WERI-Rb-1 (cell line): ENCODE measurements around the gene SLC35D2.

Experiments
- DNase-seq: peaks from one replicate; pipeline ENCODE4 v3.0.0-alpha.2; 2020
- H3K27ac ChIP-seq: fragments of 250-450 bp; sonication (Bioruptor Pico); 2 replicates; pipeline ENCODE4 v1.5.1; 2020; ENCODE audit warnings: mild to moderate bottlenecking, moderate library complexity
- H3K27me3 ChIP-seq: fragments of 250-450 bp; sonication (Bioruptor Pico); 2 replicates; pipeline ENCODE4 v1.5.1; 2021; ENCODE audit warnings: mild to moderate bottlenecking, low read depth, moderate library complexity; ENCODE audit not compliant: insufficient read depth, severe bottlenecking
- H3K36me3 ChIP-seq: fragments of 250-450 bp; sonication (Bioruptor Pico); 2 replicates; pipeline ENCODE4 v1.5.1; 2020; ENCODE audit warnings: mild to moderate bottlenecking, moderate library complexity
- H3K4me3 ChIP-seq: 2 replicates; pipeline ENCODE4 v1.5.1; 2011; ENCODE audit warnings: low read depth, mild to moderate bottlenecking, control low read depth, low read length
- H3K9me3 ChIP-seq: fragments of 250-450 bp; sonication (Bioruptor Pico); 2 replicates; pipeline ENCODE4 v1.5.1; 2021; ENCODE audit warnings: mild to moderate bottlenecking, moderate library complexity; ENCODE audit not compliant: severe bottlenecking
- CTCF ChIP-seq: IDR thresholded peaks from 2 replicates; pipeline ENCODE4 v1.5.1; 2011; ENCODE audit warnings: low read depth, mild to moderate bottlenecking, control low read depth, inconsistent platforms, low read length

The SLC35D2 gene

GRCh38 chr9:96304230-96304629 is 79.3 kb downstream of the SLC35D2 start:
- Histone ChIP-seq H3K27ac (no peak overlapping the region), H3K9me3 (no peaks in the 10 kb centered on the region), H3K36me3 (no peaks in the 10 kb centered on the region), H3K4me3 (no peak overlapping the region), H3K27me3 (no peaks in the 10 kb centered on the region)
- no peak for TF ChIP-seq CTCF
- no peak for DNase-seq

GRCh38 chr9:96302021-96302420 is 81.5 kb downstream of the SLC35D2 start, which contains the start of gene HSD17B3:
Gene HSD17B3, minus strand, starts transcription at chr9:96302176. Its CDS starts 72 bp downstream, at chr9:96302104.
- no peaks in the 10 kb centered on the region for H3K9me3 ChIP-seq
- no peak for TF ChIP-seq CTCF
- DNase-seq = no peak
- no peaks in the 10 kb centered on the region for H3K27me3 ChIP-seq
- no peak within 1 kb of the TSS for H3K4me3 ChIP-seq
- no peak within 1 kb of the TSS for H3K27ac ChIP-seq
- H3K36me3 ChIP-seq = no peaks in the 10 kb centered on the region

GRCh38 chr9:96299823-96300222 is 83.7 kb downstream of the SLC35D2 start:
- no peak for TF ChIP-seq CTCF
- peak; percentile 42 for DNase-seq
- Histone ChIP-seq H3K9me3 (no peaks in the 10 kb centered on the region), H3K27me3 (no peaks in the 10 kb centered on the region), H3K36me3 (no peaks in the 10 kb centered on the region), H3K4me3 (no peak overlapping the region), H3K27ac (no peak overlapping the region)

- H3K36me3 ChIP-seq = no peaks in the 10 kb centered on the region
- H3K4me3 ChIP-seq = no peak overlapping the region
- TF ChIP-seq CTCF = no peak
- peaks cover 3% of the 10 kb centered on the region for H3K9me3 ChIP-seq
- no peak for DNase-seq
- no peak overlapping the region for H3K27ac ChIP-seq
- no peaks in the 10 kb centered on the region for H3K27me3 ChIP-seq
Observed at GRCh38 chr9:96294159-96294545, 89.4 kb downstream of the SLC35D2 start.

- Histone ChIP-seq H3K36me3 (no peaks in the 10 kb centered on the region), H3K27me3 (no peaks in the 10 kb centered on the region), H3K9me3 (peaks cover 3% of the 10 kb centered on the region), H3K27ac (no peak overlapping the region), H3K4me3 (no peak overlapping the region)
- TF ChIP-seq CTCF = no peak
- no peak for DNase-seq
Observed at GRCh38 chr9:96293498-96294158, 89.9 kb downstream of the SLC35D2 start.

GRCh38 chr9:96289392-96289791 is 94.1 kb downstream of the SLC35D2 start:
- Histone ChIP-seq H3K27ac (no peak overlapping the region), H3K4me3 (no peak overlapping the region), H3K9me3 (peaks cover 5% of the 10 kb centered on the region), H3K27me3 (no peaks in the 10 kb centered on the region), H3K36me3 (no peaks in the 10 kb centered on the region)
- no peak for DNase-seq
- no peak for TF ChIP-seq CTCF
